ENCODE results near the gene TOM1L2.
"Not testable (repeated sequence)": the region's sequence is repeated elsewhere in the genome, so short reads cannot be mapped to it uniquely, and the experiment has no call there.

TOM1L2 gene

GRCh38 chr17:17917394-17917793, 54.8 kb downstream of the TOM1L2 start:
- H3K36me3 ChIP-seq (ENCODE audit: insufficient read depth): no peaks in the 10 kb centered on the region
- TF ChIP-seq, protein P1, sequence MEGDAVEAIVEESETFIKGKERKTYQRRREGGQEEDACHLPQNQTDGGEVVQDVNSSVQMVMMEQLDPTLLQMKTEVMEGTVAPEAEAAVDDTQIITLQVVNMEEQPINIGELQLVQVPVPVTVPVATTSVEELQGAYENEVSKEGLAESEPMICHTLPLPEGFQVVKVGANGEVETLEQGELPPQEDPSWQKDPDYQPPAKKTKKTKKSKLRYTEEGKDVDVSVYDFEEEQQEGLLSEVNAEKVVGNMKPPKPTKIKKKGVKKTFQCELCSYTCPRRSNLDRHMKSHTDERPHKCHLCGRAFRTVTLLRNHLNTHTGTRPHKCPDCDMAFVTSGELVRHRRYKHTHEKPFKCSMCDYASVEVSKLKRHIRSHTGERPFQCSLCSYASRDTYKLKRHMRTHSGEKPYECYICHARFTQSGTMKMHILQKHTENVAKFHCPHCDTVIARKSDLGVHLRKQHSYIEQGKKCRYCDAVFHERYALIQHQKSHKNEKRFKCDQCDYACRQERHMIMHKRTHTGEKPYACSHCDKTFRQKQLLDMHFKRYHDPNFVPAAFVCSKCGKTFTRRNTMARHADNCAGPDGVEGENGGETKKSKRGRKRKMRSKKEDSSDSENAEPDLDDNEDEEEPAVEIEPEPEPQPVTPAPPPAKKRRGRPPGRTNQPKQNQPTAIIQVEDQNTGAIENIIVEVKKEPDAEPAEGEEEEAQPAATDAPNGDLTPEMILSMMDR (conservative IDR thresholded peaks at IDR 0.05; ENCODE audit: low read depth, low read length): no peak
- H3K4me2 ChIP-seq: no peak overlapping the region
- no peak overlapping the region for H2AFZ ChIP-seq (ENCODE audit: low read depth)
- H3K27me3 ChIP-seq (ENCODE audit: insufficient read depth, low read depth): no peaks in the 10 kb centered on the region
- H3K4me3 ChIP-seq (IDR thresholded peaks at IDR 0.05; ENCODE audit: insufficient read depth, low read depth, low read length): no peak overlapping the region
- peaks cover 70% of the 10 kb centered on the region for H3K4me1 ChIP-seq (ENCODE audit: low read depth, poor library complexity, severe bottlenecking)
- no peak overlapping the region for H3K27ac ChIP-seq
- no peaks in the 10 kb centered on the region for H4K20me1 ChIP-seq (ENCODE audit: insufficient read depth)
- H3K9ac ChIP-seq: no peak overlapping the region
- no peaks in the 10 kb centered on the region for H3K79me2 ChIP-seq (ENCODE audit: insufficient read depth, low read depth)

- Histone ChIP-seq H3K4me1 (ENCODE audit: low read depth, poor library complexity, severe bottlenecking) (peaks cover 53% of the 10 kb centered on the region), H3K79me2 (ENCODE audit: insufficient read depth, low read depth) (no peaks in the 10 kb centered on the region), H3K27me3 (ENCODE audit: insufficient read depth, low read depth) (no peaks in the 10 kb centered on the region), H2AFZ (ENCODE audit: low read depth) (no peak overlapping the region), H4K20me1 (ENCODE audit: insufficient read depth) (no peaks in the 10 kb centered on the region), H3K4me2 (peak overlapping the region; percentile 52; the same call in 1 of the 2 replicates), H3K4me3 (IDR thresholded peaks at IDR 0.05; ENCODE audit: insufficient read depth, low read depth, low read length) (no peak overlapping the region), H3K9ac (no peak overlapping the region), H3K36me3 (ENCODE audit: insufficient read depth) (no peaks in the 10 kb centered on the region), H3K27ac (no peak overlapping the region; the same call in 1 of the 2 replicates)
- TF ChIP-seq, protein P1 (conservative IDR thresholded peaks at IDR 0.05; ENCODE audit: low read depth, low read length): no peak
Observed at GRCh38 chr17:17915183-17915582, 57.0 kb downstream of the TOM1L2 start.

DNA sequence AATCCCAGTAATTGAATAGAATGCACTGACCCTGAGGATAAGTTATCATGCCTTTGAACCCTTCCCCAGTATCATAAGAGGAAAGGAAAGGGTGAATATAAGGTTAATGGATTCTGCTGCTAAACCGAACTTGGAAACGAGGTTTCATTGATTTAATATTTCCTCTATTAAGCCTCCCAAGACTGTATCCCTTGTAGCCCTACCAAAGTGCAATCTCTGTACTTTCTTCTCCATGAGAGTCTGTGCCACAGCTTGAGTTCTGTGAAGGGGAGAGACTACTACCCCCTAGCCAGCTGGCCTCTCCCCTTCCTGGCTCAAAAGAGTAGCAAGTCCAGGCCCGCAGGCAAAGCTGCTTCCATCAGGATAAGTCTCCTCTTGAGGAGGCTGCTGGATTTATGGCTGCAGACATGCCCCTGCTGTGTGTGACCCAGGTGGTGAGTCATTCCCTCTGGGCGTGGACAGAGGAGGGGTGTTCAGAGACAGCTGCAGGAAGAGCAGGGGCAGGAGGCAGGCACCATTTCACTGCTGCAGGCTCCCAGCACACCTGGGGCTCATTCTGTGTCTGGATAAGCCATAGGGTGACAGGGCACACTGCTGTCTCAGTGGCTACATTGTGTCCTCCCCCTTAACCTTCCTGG, 58.4 kb downstream of the TOM1L2 start:
- TF ChIP-seq, protein P1 (conservative IDR thresholded peaks at IDR 0.05; ENCODE audit: low read depth, low read length): no peak
- H3K36me3 ChIP-seq (ENCODE audit: insufficient read depth): no peaks in the 10 kb centered on the region
- H3K9ac ChIP-seq: no peak overlapping the region; the same call in 1 of the 2 replicates
- peak overlapping the region; percentile 22; the same call in 1 of the 2 replicates for H2AFZ ChIP-seq (ENCODE audit: low read depth)
- H3K4me3 ChIP-seq (IDR thresholded peaks at IDR 0.05; ENCODE audit: insufficient read depth, low read depth, low read length): no peak overlapping the region
- peaks cover 51% of the 10 kb centered on the region for H3K4me1 ChIP-seq (ENCODE audit: low read depth, poor library complexity, severe bottlenecking)
- H4K20me1 ChIP-seq (ENCODE audit: insufficient read depth): no peaks in the 10 kb centered on the region
- H3K4me2 ChIP-seq: peak overlapping the region; percentile 52
- peak overlapping the region; percentile 61 for H3K27ac ChIP-seq
- no peaks in the 10 kb centered on the region for H3K79me2 ChIP-seq (ENCODE audit: insufficient read depth, low read depth)
- H3K27me3 ChIP-seq (ENCODE audit: insufficient read depth, low read depth): no peaks in the 10 kb centered on the region

GRCh38 chr17:17912336-17912735, 59.9 kb downstream of the TOM1L2 start:
- not testable (repeated sequence) for H3K27me3 ChIP-seq (ENCODE audit: insufficient read depth, low read depth); H3K4me3 ChIP-seq (IDR thresholded peaks at IDR 0.05; ENCODE audit: insufficient read depth, low read depth, low read length); H4K20me1 ChIP-seq (ENCODE audit: insufficient read depth); H3K27ac ChIP-seq; H2AFZ ChIP-seq (ENCODE audit: low read depth); H3K79me2 ChIP-seq (ENCODE audit: insufficient read depth, low read depth); H3K4me2 ChIP-seq; H3K36me3 ChIP-seq (ENCODE audit: insufficient read depth); H3K9ac ChIP-seq
- H3K4me1 ChIP-seq (ENCODE audit: low read depth, poor library complexity, severe bottlenecking): peaks cover 42% of the 10 kb centered on the region

DNA sequence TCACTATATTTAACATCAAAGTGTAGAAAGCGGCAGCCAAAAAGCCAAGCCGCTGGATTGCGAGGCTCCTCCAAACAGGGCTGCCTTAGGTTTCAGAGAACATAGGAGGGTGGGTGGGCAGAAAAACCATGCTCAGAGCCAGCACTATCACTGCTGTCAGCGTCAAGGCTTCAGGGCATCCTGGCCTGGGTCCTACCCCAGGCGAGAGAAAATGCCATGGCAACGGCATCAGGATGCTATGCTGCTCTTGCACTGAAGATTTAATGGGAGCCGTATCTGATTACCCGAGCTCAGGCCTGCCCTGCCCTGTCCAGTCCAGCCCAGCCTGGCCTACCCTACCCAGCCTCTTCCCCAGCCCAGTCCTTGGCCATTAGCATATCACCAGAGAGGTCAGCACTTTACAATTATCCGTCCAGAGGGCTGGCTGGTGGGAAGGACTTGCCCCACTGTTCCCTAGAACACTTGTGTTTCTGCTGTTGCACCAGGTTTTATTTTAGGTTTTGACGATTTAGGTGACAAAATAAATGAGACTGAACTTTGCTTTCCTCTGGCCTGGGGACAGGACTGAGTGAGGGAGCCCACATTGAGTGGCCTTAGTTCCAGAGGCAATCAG, 61.1 kb downstream of the TOM1L2 start:
- Histone ChIP-seq H4K20me1 (ENCODE audit: insufficient read depth) (no peaks in the 10 kb centered on the region), H3K79me2 (ENCODE audit: insufficient read depth, low read depth) (no peaks in the 10 kb centered on the region), H3K4me3 (IDR thresholded peaks at IDR 0.05; ENCODE audit: insufficient read depth, low read depth, low read length) (no peak overlapping the region), H2AFZ (ENCODE audit: low read depth) (no peak overlapping the region), H3K36me3 (ENCODE audit: insufficient read depth) (no peaks in the 10 kb centered on the region), H3K27me3 (ENCODE audit: insufficient read depth, low read depth) (no peaks in the 10 kb centered on the region), H3K27ac (no peak overlapping the region), H3K9ac (no peak overlapping the region), H3K4me1 (ENCODE audit: low read depth, poor library complexity, severe bottlenecking) (peaks cover 40% of the 10 kb centered on the region), H3K4me2 (no peak overlapping the region)
- TF ChIP-seq, protein P1 (conservative IDR thresholded peaks at IDR 0.05; ENCODE audit: low read depth, low read length): no peak
